ENCODE data around the gene DYNLRB1.
A peak's percentile ranks its signal among the peaks of the same experiment; 100 is the strongest.

The DYNLRB1 gene

DNA sequence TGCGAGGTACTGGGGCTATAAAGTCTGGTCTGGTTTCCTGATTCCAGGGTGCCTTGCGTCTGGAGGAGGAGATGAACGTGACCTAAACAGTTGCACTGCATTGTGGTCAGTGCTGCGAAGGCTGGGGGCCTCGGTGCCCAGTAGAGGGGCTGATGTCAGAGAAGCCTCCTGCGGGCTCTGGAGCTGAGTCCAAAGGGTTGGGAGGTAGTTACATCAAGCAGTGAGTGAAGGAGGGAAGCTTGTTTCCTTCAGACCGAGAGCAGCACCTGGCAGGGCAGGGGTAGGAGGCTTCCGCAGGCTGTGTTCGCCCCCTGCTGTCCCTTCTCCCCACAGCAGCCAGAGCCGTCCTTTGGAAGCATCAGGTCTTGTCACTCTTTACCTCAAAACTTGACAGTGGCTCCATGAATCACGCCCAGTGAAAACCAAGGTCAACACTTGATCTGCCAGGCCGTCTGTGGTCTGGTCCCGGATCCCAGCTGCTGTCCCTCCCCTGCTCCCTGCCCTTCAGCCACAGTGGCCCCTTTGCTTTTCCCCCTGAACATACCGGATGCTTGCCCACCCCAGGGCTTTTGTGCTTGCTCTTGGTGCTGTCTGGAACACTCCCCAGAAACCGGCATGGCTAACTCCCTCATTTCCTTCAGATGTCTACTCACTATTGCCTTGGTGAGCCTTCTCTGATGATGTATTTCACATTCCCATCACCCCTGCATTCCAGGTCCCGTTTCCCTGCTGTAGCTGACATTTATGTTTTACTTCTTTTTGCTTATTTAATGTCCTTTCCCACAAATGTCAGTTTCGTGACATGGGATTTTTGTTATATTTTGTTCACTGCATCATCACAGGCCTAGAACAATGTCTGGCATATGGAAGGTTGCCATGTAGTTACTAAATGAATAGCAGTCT is 7.0 kb downstream of the DYNLRB1 start:
- peaks cover 96% of the 10 kb centered on the region for H4K20me1 ChIP-seq
- H3K4me2 ChIP-seq, result peak overlapping the region; percentile 35
- peaks cover 57% of the 10 kb centered on the region for H3K36me3 ChIP-seq
- no peak overlapping the region for H3K9ac ChIP-seq
- H3K4me1 ChIP-seq, result peaks cover 20% of the 10 kb centered on the region
- no peak for TF ChIP-seq Cebpa-rat (IDR thresholded peaks at IDR 0.05)
- no peaks in the 10 kb centered on the region for H3K27me3 ChIP-seq
- H3K4me3 ChIP-seq, result no peak overlapping the region
- H3K9me3 ChIP-seq, result no peaks in the 10 kb centered on the region
- no peak overlapping the region; the same call in 1 of the 2 replicates for H3K27ac ChIP-seq

DNA sequence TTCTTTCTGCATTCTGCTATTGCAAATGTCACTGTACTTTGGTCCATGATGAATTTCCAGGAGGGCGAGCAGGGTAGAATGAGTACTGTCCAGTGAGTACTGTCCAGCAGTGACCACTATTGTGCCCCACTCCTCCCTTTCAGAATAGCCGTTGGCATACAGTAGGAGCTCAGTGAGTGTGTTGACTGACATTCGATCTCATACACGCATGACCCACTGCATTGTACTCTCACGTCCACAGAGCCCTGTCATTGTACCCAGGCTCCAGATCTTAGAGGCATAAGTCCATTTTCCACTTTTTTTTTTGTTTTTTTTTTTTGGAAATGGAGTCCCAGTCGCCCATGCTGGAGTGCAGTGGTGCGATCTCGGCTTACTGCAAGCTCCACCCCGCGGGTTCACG is 8.2 kb downstream of the DYNLRB1 start:
- H3K27ac ChIP-seq, result no peak overlapping the region
- no peak for TF ChIP-seq Cebpa-rat (IDR thresholded peaks at IDR 0.05)
- H4K20me1 ChIP-seq, result peaks cover 94% of the 10 kb centered on the region
- no peak overlapping the region for H3K4me2 ChIP-seq
- H3K4me1 ChIP-seq, result peaks cover 13% of the 10 kb centered on the region
- no peak overlapping the region for H3K4me3 ChIP-seq
- H3K36me3 ChIP-seq, result peaks cover 62% of the 10 kb centered on the region
- H3K9ac ChIP-seq, result no peak overlapping the region
- H3K27me3 ChIP-seq, result no peaks in the 10 kb centered on the region
- H3K9me3 ChIP-seq, result no peaks in the 10 kb centered on the region

DNA sequence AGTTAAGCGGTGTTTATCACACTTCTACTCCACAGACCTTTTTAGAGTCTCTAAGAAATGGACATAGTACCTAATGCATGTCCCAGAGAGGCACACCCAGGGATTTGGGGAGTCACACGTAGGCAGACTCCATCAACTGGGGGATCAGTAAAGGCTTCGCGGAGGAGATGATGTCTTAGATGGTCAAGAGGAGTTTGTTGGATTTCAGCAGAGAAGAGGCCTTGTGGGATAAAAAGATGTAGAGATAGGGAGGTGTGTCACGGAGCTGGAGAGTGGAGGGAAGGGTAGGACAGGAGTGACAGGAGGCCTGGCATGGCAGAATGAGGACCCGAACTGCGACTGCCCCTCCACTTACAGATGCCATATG is 9.1 kb downstream of the DYNLRB1 start:
- no peaks in the 10 kb centered on the region for H3K27me3 ChIP-seq
- no peak overlapping the region; the same call in 1 of the 2 replicates for H3K9ac ChIP-seq
- H3K36me3 ChIP-seq, result peaks cover 67% of the 10 kb centered on the region
- H3K4me1 ChIP-seq, result peaks cover 13% of the 10 kb centered on the region
- TF ChIP-seq Cebpa-rat (IDR thresholded peaks at IDR 0.05), result no peak
- H4K20me1 ChIP-seq, result peaks cover 94% of the 10 kb centered on the region
- no peaks in the 10 kb centered on the region for H3K9me3 ChIP-seq
- H3K4me3 ChIP-seq, result no peak overlapping the region
- no peak overlapping the region for H3K27ac ChIP-seq
- no peak overlapping the region for H3K4me2 ChIP-seq

DNA sequence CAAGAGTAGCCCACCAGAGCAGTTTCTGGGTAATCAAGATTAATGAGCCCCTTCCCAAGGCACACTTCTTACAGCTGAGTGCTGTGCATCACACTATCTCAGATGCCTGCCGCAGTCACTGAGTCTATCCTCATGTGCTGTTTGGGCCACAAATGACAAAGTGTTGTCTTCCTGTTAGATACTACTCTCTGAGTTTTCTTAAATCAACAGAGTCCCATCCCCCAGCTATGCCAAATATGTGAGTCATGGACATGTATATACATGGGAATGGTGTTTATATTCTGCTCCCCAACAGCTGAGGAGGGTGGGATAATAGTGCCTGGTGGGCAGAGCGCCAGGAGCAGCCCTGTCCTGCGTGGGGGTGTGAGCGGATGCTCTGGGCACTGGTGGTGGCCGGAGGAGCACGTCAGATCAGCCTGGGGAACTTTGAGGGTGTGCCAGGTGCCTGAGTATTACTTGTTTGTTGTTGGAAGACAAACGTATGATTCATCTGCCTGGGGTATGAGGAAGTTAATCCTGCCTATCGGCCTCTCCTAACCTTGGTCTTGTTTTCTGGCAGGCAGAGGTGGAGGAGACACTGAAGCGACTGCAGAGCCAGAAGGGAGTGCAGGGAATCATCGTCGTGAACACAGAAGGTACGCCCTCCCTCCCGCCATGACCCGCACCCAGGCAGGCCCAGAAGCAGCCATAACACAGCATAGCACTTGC is 9.6 kb downstream of the DYNLRB1 start:
- Histone ChIP-seq H3K36me3 (peaks cover 72% of the 10 kb centered on the region), H3K4me1 (peaks cover 13% of the 10 kb centered on the region), H3K27me3 (no peaks in the 10 kb centered on the region), H3K27ac (no peak overlapping the region), H3K4me3 (no peak overlapping the region), H3K9me3 (no peaks in the 10 kb centered on the region), H4K20me1 (peaks cover 94% of the 10 kb centered on the region), H3K9ac (no peak overlapping the region; the same call in 1 of the 2 replicates), H3K4me2 (no peak overlapping the region)
- TF ChIP-seq Cebpa-rat (IDR thresholded peaks at IDR 0.05), result no peak

DNA sequence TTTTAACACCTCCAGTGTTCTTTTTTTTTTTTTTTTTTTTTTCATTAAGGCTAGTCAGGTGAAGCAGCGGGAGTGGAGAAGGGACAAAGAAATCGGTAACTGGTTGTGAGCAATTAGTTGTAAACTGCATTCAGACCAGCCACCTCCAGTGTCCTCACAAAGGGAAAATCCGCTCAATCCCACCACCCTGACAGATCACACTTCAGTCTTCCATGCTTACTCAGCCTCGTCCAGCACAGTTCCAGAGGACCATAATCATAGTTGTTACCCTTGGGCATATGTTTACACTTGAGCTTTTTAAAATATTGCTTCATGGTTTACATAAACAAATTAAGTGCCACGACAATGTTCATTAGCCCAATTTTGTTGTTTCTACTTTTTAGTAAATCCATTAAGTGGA is 10.2 kb downstream of the DYNLRB1 start:
- Histone ChIP-seq H3K36me3 (peaks cover 78% of the 10 kb centered on the region), H3K4me2 (no peak overlapping the region), H3K27me3 (no peaks in the 10 kb centered on the region), H4K20me1 (peaks cover 94% of the 10 kb centered on the region), H3K4me1 (peaks cover 13% of the 10 kb centered on the region), H3K9me3 (no peaks in the 10 kb centered on the region), H3K27ac (no peak overlapping the region), H3K9ac (no peak overlapping the region), H3K4me3 (no peak overlapping the region)
- TF ChIP-seq Cebpa-rat (IDR thresholded peaks at IDR 0.05), result no peak

DNA sequence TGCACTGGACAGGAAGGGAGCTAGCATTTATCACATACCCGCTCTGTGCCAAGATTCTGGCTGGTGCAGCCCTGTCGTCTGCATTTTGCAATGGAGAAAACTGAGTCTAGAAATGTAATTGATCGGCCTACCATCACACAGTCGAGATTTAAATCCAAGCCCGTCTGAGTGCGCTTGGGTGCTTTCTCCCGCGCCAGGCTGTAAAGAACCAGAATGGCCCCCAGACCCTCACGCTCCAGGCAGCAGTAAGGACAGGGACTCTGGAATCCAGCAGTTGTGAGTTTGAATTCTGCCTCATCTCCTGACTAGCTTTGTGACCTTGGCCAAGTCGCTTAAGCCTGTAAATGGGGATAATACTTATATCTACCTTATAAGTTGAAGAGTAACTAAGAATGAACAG is 10.8 kb downstream of the DYNLRB1 start:
- H3K36me3 ChIP-seq, result peaks cover 78% of the 10 kb centered on the region
- TF ChIP-seq Cebpa-rat (IDR thresholded peaks at IDR 0.05), result no peak
- H3K27ac ChIP-seq, result no peak overlapping the region
- no peak overlapping the region for H3K4me2 ChIP-seq
- peaks cover 94% of the 10 kb centered on the region for H4K20me1 ChIP-seq
- H3K4me1 ChIP-seq, result peaks cover 11% of the 10 kb centered on the region
- no peaks in the 10 kb centered on the region for H3K27me3 ChIP-seq
- H3K9me3 ChIP-seq, result no peaks in the 10 kb centered on the region
- no peak overlapping the region for H3K9ac ChIP-seq
- no peak overlapping the region for H3K4me3 ChIP-seq

DNA sequence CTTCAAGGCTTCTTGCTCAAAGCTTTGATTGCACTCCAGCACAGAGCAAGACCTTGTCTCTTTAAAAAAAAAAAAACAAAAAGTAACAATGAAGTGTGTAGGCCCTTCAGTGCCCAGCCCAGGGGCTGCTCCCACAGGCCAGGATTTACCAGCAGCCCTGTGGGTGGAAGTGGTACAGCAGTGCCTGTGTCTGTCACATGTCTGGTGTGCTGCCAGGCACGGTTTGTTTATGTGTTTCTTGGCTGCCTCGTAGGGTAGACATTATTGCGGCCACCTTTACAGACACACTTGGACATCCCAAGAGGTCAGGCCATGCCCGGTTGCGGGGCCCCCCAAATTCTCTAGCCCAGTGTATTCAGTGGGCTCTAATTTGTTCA is 12.7 kb downstream of the DYNLRB1 start:
- Histone ChIP-seq H3K4me2 (no peak overlapping the region), H3K9ac (no peak overlapping the region), H3K4me1 (peaks cover 7% of the 10 kb centered on the region), H3K9me3 (no peaks in the 10 kb centered on the region), H3K27ac (no peak overlapping the region), H3K4me3 (no peak overlapping the region), H3K36me3 (peaks cover 95% of the 10 kb centered on the region), H4K20me1 (peaks cover 94% of the 10 kb centered on the region), H3K27me3 (no peaks in the 10 kb centered on the region)
- no peak for TF ChIP-seq Cebpa-rat (IDR thresholded peaks at IDR 0.05)

DNA sequence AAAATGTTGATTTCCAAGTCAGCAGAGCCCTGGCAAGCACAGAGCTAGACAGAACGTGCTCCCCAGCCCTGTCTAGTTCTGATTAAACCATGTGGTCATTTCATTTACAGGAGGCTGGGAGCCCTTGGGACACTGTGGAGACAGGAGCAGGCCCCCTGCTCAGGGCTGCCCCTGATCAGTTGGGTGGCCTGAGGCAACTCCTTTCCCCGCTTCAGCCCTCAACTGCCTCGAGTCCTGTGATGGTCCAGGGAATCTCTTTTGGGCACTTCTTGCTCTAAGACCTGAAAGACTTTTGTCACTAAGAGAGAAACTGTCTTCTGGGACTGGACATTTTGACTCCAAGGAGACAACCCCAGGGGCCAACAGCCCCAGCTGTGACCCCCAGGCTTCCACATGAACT is 13.5 kb downstream of the DYNLRB1 start:
- H3K4me1 ChIP-seq, result peaks cover 7% of the 10 kb centered on the region
- peaks cover 97% of the 10 kb centered on the region for H3K36me3 ChIP-seq
- H3K4me3 ChIP-seq, result no peak overlapping the region
- H4K20me1 ChIP-seq, result peaks cover 94% of the 10 kb centered on the region
- TF ChIP-seq Cebpa-rat (IDR thresholded peaks at IDR 0.05), result no peak
- no peaks in the 10 kb centered on the region for H3K27me3 ChIP-seq
- H3K9me3 ChIP-seq, result no peaks in the 10 kb centered on the region
- no peak overlapping the region for H3K4me2 ChIP-seq
- no peak overlapping the region for H3K9ac ChIP-seq
- no peak overlapping the region for H3K27ac ChIP-seq

DNA sequence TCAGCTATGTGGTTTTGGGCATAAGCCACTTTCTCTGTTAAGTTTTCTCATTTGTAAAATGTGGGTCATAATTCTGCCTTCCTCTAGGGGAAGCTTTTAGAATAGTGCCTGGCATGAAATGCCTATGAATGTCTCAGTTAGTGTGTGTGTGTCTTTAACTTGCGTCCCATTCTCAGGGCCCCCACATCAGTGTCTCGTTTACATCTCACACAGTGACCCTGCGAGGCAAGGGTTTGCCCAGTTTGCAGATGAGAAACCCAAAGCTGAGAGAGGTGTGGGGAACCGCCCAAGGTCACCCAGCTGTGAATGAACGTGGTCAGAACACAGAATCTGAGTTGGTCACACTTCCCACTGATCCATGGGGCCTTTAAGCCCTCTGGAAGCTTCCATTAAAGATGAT is 14.1 kb downstream of the DYNLRB1 start:
- Histone ChIP-seq H3K27me3 (no peaks in the 10 kb centered on the region), H3K9ac (no peak overlapping the region), H3K4me2 (no peak overlapping the region), H3K4me1 (peaks cover 7% of the 10 kb centered on the region), H4K20me1 (peaks cover 94% of the 10 kb centered on the region), H3K9me3 (no peaks in the 10 kb centered on the region), H3K36me3 (peaks cover 97% of the 10 kb centered on the region), H3K4me3 (no peak overlapping the region), H3K27ac (no peak overlapping the region)
- TF ChIP-seq Cebpa-rat (IDR thresholded peaks at IDR 0.05), result no peak

DNA sequence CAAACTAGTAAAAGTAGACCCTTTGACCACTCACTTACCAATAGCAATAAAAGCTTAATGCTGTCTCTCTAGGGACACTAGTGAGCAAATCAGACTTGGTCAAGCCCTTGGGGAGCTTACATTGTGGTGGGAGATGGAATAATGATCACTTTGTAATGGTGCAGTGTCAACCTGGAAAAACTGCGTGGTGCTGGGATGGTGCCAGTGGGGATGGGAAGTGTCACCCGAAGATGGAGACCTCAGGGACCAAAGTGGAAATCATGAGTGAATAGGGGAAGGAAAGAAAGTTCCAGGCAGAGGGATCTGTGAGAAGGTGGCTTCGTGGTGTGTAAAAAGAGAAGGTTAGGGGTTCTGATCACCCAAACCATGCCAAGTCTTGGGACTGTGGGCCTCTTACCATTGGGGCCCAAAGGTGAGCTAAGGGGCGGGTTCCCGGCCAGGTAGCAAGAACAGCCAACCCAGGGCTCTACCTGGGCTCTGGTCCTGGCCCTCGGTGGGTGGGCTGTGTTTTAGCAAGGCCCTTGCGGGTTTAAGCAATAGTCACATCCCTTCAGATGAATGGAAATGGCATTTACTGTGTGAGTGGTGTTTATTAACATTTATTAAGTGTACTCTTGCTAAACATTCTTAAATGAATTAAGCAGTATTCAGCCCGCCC is 15.5 kb downstream of the DYNLRB1 start:
- Histone ChIP-seq H4K20me1 (peaks cover 84% of the 10 kb centered on the region), H3K27me3 (no peaks in the 10 kb centered on the region), H3K27ac (no peak overlapping the region), H3K4me2 (no peak overlapping the region), H3K36me3 (peaks cover 97% of the 10 kb centered on the region), H3K4me3 (no peak overlapping the region), H3K9me3 (no peaks in the 10 kb centered on the region), H3K9ac (no peak overlapping the region), H3K4me1 (peaks cover 7% of the 10 kb centered on the region)
- no peak for TF ChIP-seq Cebpa-rat (IDR thresholded peaks at IDR 0.05)

Data from BLaER1 (cell line).